ENCODE results near the gene FLYWCH2.

FLYWCH2 gene

DNA sequence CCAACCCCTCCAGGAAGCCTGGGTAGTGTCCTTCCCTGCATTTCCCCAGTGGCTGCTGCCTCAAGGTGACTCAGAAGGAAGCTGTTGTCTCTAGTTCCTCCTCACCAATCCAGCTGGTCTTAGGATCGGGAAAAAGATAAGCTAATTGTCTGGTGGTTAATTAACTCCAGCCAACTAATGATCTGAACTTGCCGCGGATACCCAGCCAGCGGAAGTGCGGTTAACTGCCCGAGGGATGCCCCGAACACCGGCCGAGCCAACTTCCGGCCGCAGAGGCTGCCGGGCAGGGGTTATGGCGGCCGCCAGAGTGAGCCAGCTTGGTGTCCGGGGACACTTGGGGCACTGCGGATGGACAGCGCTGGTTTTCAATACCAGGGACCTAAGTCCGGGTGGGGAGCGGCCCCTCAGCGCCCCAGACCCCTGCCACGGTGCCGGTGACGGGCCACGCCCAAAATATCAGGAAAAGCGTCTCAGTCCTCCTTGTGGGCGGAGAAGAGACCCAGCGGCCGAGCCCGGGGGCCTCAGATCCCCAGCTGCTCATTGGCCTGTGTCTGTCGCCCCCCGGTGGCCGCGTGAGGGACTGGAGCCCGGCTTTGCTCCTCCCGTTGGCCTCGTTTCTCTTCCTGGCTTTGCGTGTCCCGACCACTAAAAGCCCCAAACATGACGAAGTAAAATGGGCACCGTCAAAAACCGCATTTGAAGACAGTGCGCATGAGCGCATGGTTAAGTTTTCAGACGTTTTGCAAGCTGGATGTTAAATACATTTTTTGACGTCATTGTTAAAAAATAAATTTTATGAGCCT is 14.8 kb upstream of the FLYWCH2 start:
- H3K27me3 ChIP-seq (ENCODE audit: insufficient read depth, low read length) = no peaks in the 10 kb centered on the region
- WGBS (ENCODE audit: extremely low coverage, insufficient coverage, insufficient read length) = no CpG with 5 or more reads among the region's 45 CpGs
- H2AK5ac ChIP-seq (ENCODE audit: low read length) = no peak overlapping the region
- H3K23ac ChIP-seq (ENCODE audit: low read length) = no peak overlapping the region
- peak overlapping the region; percentile 76 for H3K4me3 ChIP-seq (ENCODE audit: low read depth, low read length)
- H3K4me2 ChIP-seq (ENCODE audit: low read length) = peak overlapping the region; percentile 75
- H3K18ac ChIP-seq (ENCODE audit: low read length) = peak overlapping the region; percentile 80
- H4K12ac ChIP-seq (ENCODE audit: low read depth, low read length) = peak overlapping the region; percentile 72
- no peaks in the 10 kb centered on the region for H3K9me3 ChIP-seq (ENCODE audit: insufficient read depth, low read depth, low read length)
- H3K4ac ChIP-seq (ENCODE audit: low read depth, low read length) = peak overlapping the region; percentile 49
- H3K79me2 ChIP-seq (ENCODE audit: control insufficient read depth, insufficient read depth, low read length, poor library complexity) = no peaks in the 10 kb centered on the region
- peak overlapping the region; percentile 87 for H3K14ac ChIP-seq (ENCODE audit: low read length)
- H3K4me1 ChIP-seq (ENCODE audit: control insufficient read depth in 1 of 2, insufficient read depth in 2 of 2, low read length in 2 of 2) = peaks cover 3 to 4% of the 10 kb centered on the region in 2 experiments
- H2BK5ac ChIP-seq (ENCODE audit: low read depth, low read length, poor library complexity) = peak overlapping the region; percentile 85
- peak overlapping the region; percentile 71 for H4K91ac ChIP-seq (ENCODE audit: low read depth, low read length)
- H3K9ac ChIP-seq (ENCODE audit: low read length) = peak overlapping the region; percentile 66
- H2AFZ ChIP-seq (ENCODE audit: insufficient read depth, low read length, poor library complexity) = peak overlapping the region; percentile 95
- peak overlapping the region; percentile 92 for H4K8ac ChIP-seq (ENCODE audit: low read depth, low read length)
- H3K36me3 ChIP-seq (ENCODE audit: control insufficient read depth in 1 of 2, insufficient read depth in 2 of 2, low read length in 2 of 2) = no peaks in the 10 kb centered on the region
- no peak overlapping the region for H2BK12ac ChIP-seq (ENCODE audit: low read length)
- peak; percentile 93 to 97 for DNase-seq
- peak overlapping the region; percentile 82 for H2BK120ac ChIP-seq (ENCODE audit: insufficient read depth, low read length, poor library complexity)
- H3K79me1 ChIP-seq (ENCODE audit: low read length) = peaks cover 6% of the 10 kb centered on the region
- H3K27ac ChIP-seq (ENCODE audit: low read depth, low read length) = peak overlapping the region; percentile 20

GRCh38 chr16:2871926-2872325 is 11.1 kb upstream of the FLYWCH2 start:
- no peak overlapping the region for H3K9ac ChIP-seq (ENCODE audit: low read length)
- H3K4me3 ChIP-seq (ENCODE audit: low read depth, low read length) = no peak overlapping the region
- no peak for DNase-seq
- no peak overlapping the region for H3K4me2 ChIP-seq (ENCODE audit: low read length)
- H4K12ac ChIP-seq (ENCODE audit: low read depth, low read length) = no peak overlapping the region
- H3K18ac ChIP-seq (ENCODE audit: low read length) = no peak overlapping the region
- H2BK5ac ChIP-seq (ENCODE audit: low read depth, low read length, poor library complexity) = no peak overlapping the region
- H2AK5ac ChIP-seq (ENCODE audit: low read length) = no peak overlapping the region
- WGBS (ENCODE audit: extremely low coverage, insufficient coverage, insufficient read length) = no CpG with 5 or more reads among the region's 6 CpGs
- H4K8ac ChIP-seq (ENCODE audit: low read depth, low read length) = no peak overlapping the region
- H3K23ac ChIP-seq (ENCODE audit: low read length) = no peak overlapping the region
- H3K4ac ChIP-seq (ENCODE audit: low read depth, low read length) = no peak overlapping the region
- H2BK12ac ChIP-seq (ENCODE audit: low read length) = no peak overlapping the region
- no peaks in the 10 kb centered on the region for H3K27me3 ChIP-seq (ENCODE audit: insufficient read depth, low read length)
- H3K79me2 ChIP-seq (ENCODE audit: control insufficient read depth, insufficient read depth, low read length, poor library complexity) = no peaks in the 10 kb centered on the region
- no peak overlapping the region for H2AFZ ChIP-seq (ENCODE audit: insufficient read depth, low read length, poor library complexity)
- H3K27ac ChIP-seq (ENCODE audit: low read depth, low read length) = no peak overlapping the region
- no peak overlapping the region for H3K14ac ChIP-seq (ENCODE audit: low read length)
- H3K9me3 ChIP-seq (ENCODE audit: insufficient read depth, low read depth, low read length) = no peaks in the 10 kb centered on the region
- no peak overlapping the region for H2BK120ac ChIP-seq (ENCODE audit: insufficient read depth, low read length, poor library complexity)
- no peak overlapping the region for H4K91ac ChIP-seq (ENCODE audit: low read depth, low read length)
- H3K79me1 ChIP-seq (ENCODE audit: low read length) = peaks cover 6% of the 10 kb centered on the region
- H3K36me3 ChIP-seq (ENCODE audit: control insufficient read depth in 1 of 2, insufficient read depth in 2 of 2, low read length in 2 of 2) = no peaks in the 10 kb centered on the region
- H3K4me1 ChIP-seq (ENCODE audit: control insufficient read depth in 1 of 2, insufficient read depth in 2 of 2, low read length in 2 of 2) = peaks cover 3 to 4% of the 10 kb centered on the region in 2 experiments

- H4K91ac ChIP-seq (ENCODE audit: low read depth, low read length) = no peak overlapping the region
- no peaks in the 10 kb centered on the region for H3K9me3 ChIP-seq (ENCODE audit: insufficient read depth, low read depth, low read length)
- no peak overlapping the region for H2BK12ac ChIP-seq (ENCODE audit: low read length)
- no peak overlapping the region for H3K4me3 ChIP-seq (ENCODE audit: low read depth, low read length)
- H3K4me1 ChIP-seq (ENCODE audit: control insufficient read depth in 1 of 2, insufficient read depth in 2 of 2, low read length in 2 of 2) = no peaks in the 10 kb centered on the region
- H3K27ac ChIP-seq (ENCODE audit: low read depth, low read length) = no peak overlapping the region
- H2AK5ac ChIP-seq (ENCODE audit: low read length) = no peak overlapping the region
- no peak overlapping the region for H3K4me2 ChIP-seq (ENCODE audit: low read length)
- no peaks in the 10 kb centered on the region for H3K36me3 ChIP-seq (ENCODE audit: control insufficient read depth in 1 of 2, insufficient read depth in 2 of 2, low read length in 2 of 2)
- H3K79me2 ChIP-seq (ENCODE audit: control insufficient read depth, insufficient read depth, low read length, poor library complexity) = no peaks in the 10 kb centered on the region
- H3K9ac ChIP-seq (ENCODE audit: low read length) = no peak overlapping the region
- peak overlapping the region; percentile 56 for H4K8ac ChIP-seq (ENCODE audit: low read depth, low read length)
- H2BK5ac ChIP-seq (ENCODE audit: low read depth, low read length, poor library complexity) = no peak overlapping the region
- no peak overlapping the region for H2BK120ac ChIP-seq (ENCODE audit: insufficient read depth, low read length, poor library complexity)
- no peak overlapping the region for H3K14ac ChIP-seq (ENCODE audit: low read length)
- no peak overlapping the region for H3K18ac ChIP-seq (ENCODE audit: low read length)
- H3K79me1 ChIP-seq (ENCODE audit: low read length) = no peaks in the 10 kb centered on the region
- H3K27me3 ChIP-seq (ENCODE audit: insufficient read depth, low read length) = no peaks in the 10 kb centered on the region
- no peak for DNase-seq
- H4K12ac ChIP-seq (ENCODE audit: low read depth, low read length) = peak overlapping the region; percentile 54
- H2AFZ ChIP-seq (ENCODE audit: insufficient read depth, low read length, poor library complexity) = peak overlapping the region; percentile 71
- no peak overlapping the region for H3K23ac ChIP-seq (ENCODE audit: low read length)
- H3K4ac ChIP-seq (ENCODE audit: low read depth, low read length) = no peak overlapping the region
- no CpG with 5 or more reads among the region's 21 CpGs for WGBS (ENCODE audit: extremely low coverage, insufficient coverage, insufficient read length)
These were observed 8.7 kb upstream of the FLYWCH2 start for GRCh38 chr16:2874032-2874911.

DNA sequence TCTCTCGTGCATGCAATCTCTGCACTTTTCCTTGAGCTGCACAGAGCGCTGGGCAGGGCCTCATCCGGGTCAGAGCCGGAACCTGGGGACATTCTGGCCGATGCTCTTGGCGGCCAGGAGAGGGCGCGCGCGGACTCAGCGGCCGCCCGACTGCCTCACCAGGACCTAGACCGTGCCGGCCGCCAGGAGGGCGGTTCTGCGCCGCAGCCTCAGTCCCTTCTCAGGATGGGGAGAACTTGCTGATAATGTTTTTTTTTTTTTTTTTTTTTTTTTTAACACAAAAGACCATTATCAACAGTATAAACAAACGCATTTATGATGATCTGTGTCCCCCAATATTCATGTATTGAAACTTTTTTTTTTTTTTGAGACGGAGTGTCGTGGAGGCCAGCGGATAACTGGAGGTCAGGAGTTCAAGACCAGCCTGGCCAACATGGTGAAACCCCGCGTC is 8.1 kb upstream of the FLYWCH2 start:
- no peaks in the 10 kb centered on the region for H3K4me1 ChIP-seq (ENCODE audit: control insufficient read depth in 1 of 2, insufficient read depth in 2 of 2, low read length in 2 of 2)
- DNase-seq = peak; percentile 87 to 92

More for the DNA sequence above, 8.1 kb upstream of the FLYWCH2 start:
- no peaks in the 10 kb centered on the region for H3K79me2 ChIP-seq (ENCODE audit: control insufficient read depth, insufficient read depth, low read length, poor library complexity)
- H4K8ac ChIP-seq (ENCODE audit: low read depth, low read length) = no peak overlapping the region
- no peaks in the 10 kb centered on the region for H3K27me3 ChIP-seq (ENCODE audit: insufficient read depth, low read length)
- no peak overlapping the region for H4K91ac ChIP-seq (ENCODE audit: low read depth, low read length)
- H2AK5ac ChIP-seq (ENCODE audit: low read length) = no peak overlapping the region
- no peak overlapping the region for H3K4ac ChIP-seq (ENCODE audit: low read depth, low read length)
- H2AFZ ChIP-seq (ENCODE audit: insufficient read depth, low read length, poor library complexity) = no peak overlapping the region
- H3K9me3 ChIP-seq (ENCODE audit: insufficient read depth, low read depth, low read length) = no peaks in the 10 kb centered on the region
- no peak overlapping the region for H2BK120ac ChIP-seq (ENCODE audit: insufficient read depth, low read length, poor library complexity)
- no peak overlapping the region for H3K23ac ChIP-seq (ENCODE audit: low read length)
- H4K12ac ChIP-seq (ENCODE audit: low read depth, low read length) = no peak overlapping the region
- H2BK12ac ChIP-seq (ENCODE audit: low read length) = no peak overlapping the region
- no peaks in the 10 kb centered on the region for H3K36me3 ChIP-seq (ENCODE audit: control insufficient read depth in 1 of 2, insufficient read depth in 2 of 2, low read length in 2 of 2)
- no peak overlapping the region for H3K4me2 ChIP-seq (ENCODE audit: low read length)
- H3K27ac ChIP-seq (ENCODE audit: low read depth, low read length) = no peak overlapping the region
- no peak overlapping the region for H2BK5ac ChIP-seq (ENCODE audit: low read depth, low read length, poor library complexity)
- no peak overlapping the region for H3K18ac ChIP-seq (ENCODE audit: low read length)
- H3K14ac ChIP-seq (ENCODE audit: low read length) = no peak overlapping the region
- no peak overlapping the region for H3K9ac ChIP-seq (ENCODE audit: low read length)
- no CpG with 5 or more reads among the region's 25 CpGs for WGBS (ENCODE audit: extremely low coverage, insufficient coverage, insufficient read length)
- no peak overlapping the region for H3K4me3 ChIP-seq (ENCODE audit: low read depth, low read length)
- no peaks in the 10 kb centered on the region for H3K79me1 ChIP-seq (ENCODE audit: low read length)
